Natural killer cell treated with Interleukin-12 subunit alpha and Interleukin-12 subunit beta and Interleukin-15 and Interleukin-18, amount 100 ng/mL, for 72 hours (primary cell): ENCODE measurements around the gene CREB5. TPM values are rescaled to one million over a fixed set of nuclear protein-coding genes. Genes with fewer than 3 reads are reported as not detected.
A peak's percentile ranks its signal among the peaks of the same experiment; 100 is the strongest.
"Not testable (repeated sequence)": the region's sequence is repeated elsewhere in the genome, so short reads cannot be mapped to it uniquely, and the experiment has no call there.

Source experiments
- ATAC-seq, 2 donors: fragments of 150-1000 bp; cut with Tn5 transposase in 1 of 2; sonication (Bioruptor Pico), chemical (Tn5 transposase) in 1 of 2; 2 replicates each; pipeline ENCODE4 v1.10.0; 2021
- DNase-seq: peaks from one replicate; pipeline ENCODE4 v3.0.0; 2022; ENCODE audit warnings: low spot score
- H3K27ac Mint-ChIP-seq, 2 donors: 1 replicate in 1 of 2; 2 replicates in 1 of 2; pipeline ENCODE4 v1.8.0; 2022; ENCODE audit warnings: mixed read lengths in 2 of 2, mild to moderate bottlenecking in 1 of 2, moderate library complexity in 1 of 2
- H3K27me3 Mint-ChIP-seq, 2 donors: 1 replicate in 1 of 2; 2 replicates in 1 of 2; pipeline ENCODE4 v1.8.0; 2022; ENCODE audit warnings: mixed read lengths in 2 of 2
- H3K36me3 Mint-ChIP-seq: one replicate; pipeline ENCODE4 v1.8.0; 2022; ENCODE audit warnings: mixed read lengths
- H3K4me1 Mint-ChIP-seq, 2 donors: 1 replicate in 1 of 2; 2 replicates in 1 of 2; pipeline ENCODE4 v1.8.0; 2022; ENCODE audit warnings: low read depth in 2 of 2, mixed read lengths in 2 of 2, mild to moderate bottlenecking in 1 of 2
- H3K4me3 Mint-ChIP-seq: one replicate; pipeline ENCODE4 v1.8.0; 2022; ENCODE audit warnings: mixed read lengths
- H3K9me3 Mint-ChIP-seq: 2 replicates; pipeline ENCODE4 v1.8.0; 2022; ENCODE audit warnings: mixed read lengths
- total RNA-seq, 2 donors: library from RNA; stranded (reverse); gene quantifications; one replicate each; pipeline ENCODE4 v1.2.3, GENCODE V29; 2022

CREB5 gene
- total RNA-seq, 2 donors from 2014 or later = 0.62 TPM; not detected in 1

- Mint-ChIP-seq H3K27ac (no peak overlapping the region), H3K9me3 (no peaks in the 10 kb centered on the region), H3K27me3 (peaks cover 3 to 37% of the 10 kb centered on the region in 2 donors), H3K4me1 (no peaks in the 10 kb centered on the region), H3K4me3 (no peak overlapping the region), H3K36me3 (no peaks in the 10 kb centered on the region)
- DNase-seq (no peak), ATAC-seq (no peak)
Observed at GRCh38 chr7:28782362-28782761, 370.0 kb downstream of the CREB5 start.

DNA sequence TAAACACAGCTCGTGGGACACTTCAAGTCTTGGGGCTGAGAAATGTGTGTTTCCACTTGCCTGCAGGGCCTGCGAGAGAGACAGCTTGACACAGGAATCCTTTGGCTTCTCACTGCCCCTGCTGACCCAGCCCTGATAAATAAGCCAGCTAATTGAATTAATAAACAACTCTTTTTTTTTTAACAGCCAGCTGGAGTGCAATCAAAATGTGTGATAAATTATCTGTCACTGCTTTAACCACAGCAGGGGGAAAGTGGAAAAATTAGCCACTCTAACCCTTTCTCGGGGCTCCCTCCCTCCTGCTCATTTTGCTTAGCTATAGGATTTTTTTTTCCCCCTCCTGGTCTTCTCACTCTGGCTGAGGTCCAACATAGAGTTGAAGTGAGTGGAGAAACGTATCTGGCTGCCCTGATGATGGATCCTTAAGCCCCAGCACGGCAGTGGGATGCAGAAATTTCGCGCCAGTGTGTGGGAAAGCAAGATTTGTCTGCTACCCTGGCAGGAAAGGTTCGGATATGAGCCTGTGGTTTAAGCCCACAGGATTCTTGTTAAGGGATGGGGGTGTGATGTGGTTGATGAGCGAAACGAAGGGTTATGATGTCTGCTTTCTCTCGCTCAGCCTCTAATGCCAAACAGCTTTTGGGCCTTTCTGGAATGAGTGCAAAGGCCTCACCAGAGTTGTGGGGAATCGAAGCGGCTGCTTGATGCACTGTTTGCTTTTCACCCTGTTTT, 372.0 kb downstream of the CREB5 start:
- Mint-ChIP-seq H3K27me3 (peaks cover 3 to 26% of the 10 kb centered on the region in 2 donors), H3K9me3 (no peaks in the 10 kb centered on the region), H3K27ac (no peak overlapping the region), H3K36me3 (no peaks in the 10 kb centered on the region), H3K4me3 (no peak overlapping the region), H3K4me1 (no peaks in the 10 kb centered on the region)
- ATAC-seq = no peak
- no peak for DNase-seq

- Mint-ChIP-seq H3K27ac (no peak overlapping the region), H3K36me3 (no peaks in the 10 kb centered on the region), H3K9me3 (no peaks in the 10 kb centered on the region), H3K27me3 (peaks cover 2 to 28% of the 10 kb centered on the region in 2 donors), H3K4me1 (no peaks in the 10 kb centered on the region), H3K4me3 (no peak overlapping the region)
- ATAC-seq = no peak
- no peak for DNase-seq
Observed at GRCh38 chr7:28785041-28785995, 373.0 kb downstream of the CREB5 start.

DNA sequence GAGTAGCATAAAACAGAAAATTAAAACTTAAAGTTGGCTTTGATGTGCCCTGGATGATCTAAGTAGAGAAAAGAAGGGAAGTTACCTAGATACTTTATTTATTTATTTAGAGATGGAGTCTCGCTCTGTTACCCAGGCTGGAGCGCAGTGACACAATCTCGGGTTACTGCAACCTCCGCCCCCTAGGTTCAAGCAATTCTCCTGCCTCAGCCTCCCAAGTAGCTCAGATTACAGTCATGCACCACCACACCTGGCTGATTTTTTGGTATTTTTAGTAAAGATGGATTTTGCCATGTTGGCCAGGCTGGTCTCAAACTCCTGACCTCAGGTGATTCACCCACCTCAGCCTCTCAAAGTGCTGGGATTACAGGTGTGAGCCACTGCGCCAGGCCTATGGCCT, 373.8 kb downstream of the CREB5 start:
- not testable (repeated sequence) for H3K4me1 Mint-ChIP-seq, H3K4me3 Mint-ChIP-seq, DNase-seq, H3K9me3 Mint-ChIP-seq, H3K36me3 Mint-ChIP-seq, ATAC-seq, H3K27ac Mint-ChIP-seq
- peaks cover 4 to 27% of the 10 kb centered on the region in 2 donors for H3K27me3 Mint-ChIP-seq

GRCh38 chr7:28787106-28787505, 374.8 kb downstream of the CREB5 start:
- Mint-ChIP-seq H3K27me3 (peaks cover 6 to 32% of the 10 kb centered on the region in 2 donors), H3K36me3 (no peaks in the 10 kb centered on the region), H3K27ac (no peak overlapping the region), H3K4me1 (no peaks in the 10 kb centered on the region), H3K4me3 (no peak overlapping the region), H3K9me3 (no peaks in the 10 kb centered on the region)
- no peak for DNase-seq
- no peak for ATAC-seq

DNA sequence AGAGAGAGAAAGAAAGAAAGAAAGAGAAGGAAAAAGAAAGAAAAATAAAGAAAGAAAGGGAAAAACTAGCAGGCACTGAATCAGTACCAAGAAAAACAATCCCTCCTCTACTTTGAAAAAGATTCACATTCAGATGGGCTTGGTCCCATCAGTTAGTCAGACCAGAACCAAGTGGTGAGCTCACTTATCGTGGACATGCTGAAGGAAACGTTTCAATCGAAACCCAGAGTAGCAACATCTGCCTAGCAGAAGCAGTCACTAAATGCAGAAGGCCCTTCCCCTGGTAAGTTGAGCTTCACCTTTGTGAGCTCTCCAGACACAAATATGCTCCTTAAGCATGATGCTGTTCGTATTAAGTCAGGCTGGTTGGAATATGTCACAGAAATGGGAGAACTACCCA, 378.1 kb downstream of the CREB5 start:
- no peaks in the 10 kb centered on the region for H3K9me3 Mint-ChIP-seq
- H3K4me1 Mint-ChIP-seq = no peaks in the 10 kb centered on the region
- ATAC-seq (no peak), DNase-seq (no peak)
- H3K36me3 Mint-ChIP-seq = no peaks in the 10 kb centered on the region
- no peak overlapping the region for H3K27ac Mint-ChIP-seq
- no peak overlapping the region for H3K4me3 Mint-ChIP-seq
- H3K27me3 Mint-ChIP-seq = peaks cover 12 to 39% of the 10 kb centered on the region in 2 donors

GRCh38 chr7:28792858-28793257, 380.5 kb downstream of the CREB5 start:
- H3K27ac Mint-ChIP-seq = no peak overlapping the region
- H3K27me3 Mint-ChIP-seq = peaks cover 15 to 39% of the 10 kb centered on the region in 2 donors
- no peaks in the 10 kb centered on the region for H3K36me3 Mint-ChIP-seq
- H3K9me3 Mint-ChIP-seq = no peaks in the 10 kb centered on the region
- H3K4me3 Mint-ChIP-seq = no peak overlapping the region
- DNase-seq (no peak), ATAC-seq (no peak)
- H3K4me1 Mint-ChIP-seq = no peaks in the 10 kb centered on the region

DNA sequence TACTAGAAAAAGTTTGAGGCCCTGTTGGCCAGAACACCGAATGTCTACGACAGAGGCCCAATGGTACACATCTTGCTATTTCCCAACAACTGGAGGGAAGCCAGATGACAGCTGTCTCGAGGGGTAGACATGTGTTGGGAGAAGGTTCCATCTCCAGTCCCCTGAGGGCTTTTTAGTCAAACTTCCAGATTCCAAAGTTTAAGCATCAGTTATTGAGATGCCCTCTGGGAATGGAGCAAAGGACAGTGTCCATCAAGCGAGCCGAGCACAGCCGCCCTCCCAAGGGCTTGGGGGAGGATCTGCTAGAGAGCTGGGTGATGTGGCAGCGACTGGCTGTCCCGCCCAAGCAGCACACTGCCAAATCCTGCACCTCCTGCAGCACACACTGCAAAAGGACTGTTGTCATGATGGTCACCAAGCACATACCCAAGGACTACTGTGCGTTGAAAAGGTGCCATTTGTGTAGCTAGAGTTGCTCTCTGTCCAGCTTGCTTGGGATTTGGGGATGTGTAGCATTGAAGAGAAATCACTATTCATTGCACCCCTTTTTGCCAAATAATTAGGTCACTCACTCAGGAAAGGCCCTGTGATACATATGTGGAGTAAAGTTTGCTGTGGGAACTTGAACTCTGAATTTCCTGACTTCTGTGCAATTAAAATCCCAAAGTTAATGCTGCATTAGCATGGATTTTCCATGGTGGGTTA, 381.2 kb downstream of the CREB5 start:
- no peak overlapping the region for H3K4me3 Mint-ChIP-seq
- DNase-seq = no peak
- H3K36me3 Mint-ChIP-seq = no peaks in the 10 kb centered on the region
- no peaks in the 10 kb centered on the region for H3K4me1 Mint-ChIP-seq
- no peak for ATAC-seq
- no peak overlapping the region for H3K27ac Mint-ChIP-seq
- H3K9me3 Mint-ChIP-seq = no peaks in the 10 kb centered on the region
- H3K27me3 Mint-ChIP-seq = peaks cover 15 to 39% of the 10 kb centered on the region in 2 donors

DNA sequence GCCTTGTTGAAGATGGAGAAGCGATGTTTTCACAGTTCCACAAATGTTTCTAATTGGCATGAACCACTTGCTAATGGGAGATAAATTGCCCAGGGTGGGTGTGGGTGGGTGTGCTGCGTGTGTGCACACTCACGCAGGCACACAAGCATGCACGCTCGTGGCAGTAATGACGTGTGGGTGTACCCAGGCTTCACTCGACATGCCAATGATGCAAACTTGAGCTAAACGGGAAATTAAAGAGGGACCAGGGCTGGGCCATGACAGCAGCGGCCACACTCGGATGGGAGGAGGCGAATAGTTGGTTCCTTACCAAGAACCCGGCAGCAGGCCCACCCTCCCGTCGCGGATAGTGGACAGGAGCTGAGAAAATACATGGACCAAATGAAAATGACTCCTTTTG, 386.0 kb downstream of the CREB5 start:
- Mint-ChIP-seq H3K4me3 (no peak overlapping the region), H3K4me1 (no peaks in the 10 kb centered on the region), H3K9me3 (no peaks in the 10 kb centered on the region), H3K27ac (no peak overlapping the region), H3K27me3 (peaks cover 16 to 23% of the 10 kb centered on the region in 2 donors), H3K36me3 (no peaks in the 10 kb centered on the region)
- ATAC-seq (no peak), DNase-seq (no peak)

DNA sequence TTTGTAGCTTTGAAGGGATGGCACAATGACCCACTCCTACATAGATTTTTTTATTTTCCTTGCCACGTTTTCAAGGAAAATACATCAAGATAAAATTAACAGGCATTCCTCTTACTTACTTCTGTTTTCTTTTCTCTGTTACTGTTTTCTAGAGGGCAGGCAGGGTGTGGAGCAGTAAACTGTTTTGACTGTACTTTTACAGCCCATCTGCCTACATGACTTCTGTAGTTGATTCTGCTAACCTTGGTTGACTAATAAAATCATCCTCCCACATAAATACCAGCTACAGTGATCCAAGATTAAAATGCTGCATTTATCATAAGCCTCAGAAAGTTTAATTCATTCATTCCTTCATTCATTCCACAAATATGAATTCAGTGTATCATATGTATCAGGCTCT, 387.3 kb downstream of the CREB5 start:
- ATAC-seq = no peak
- Mint-ChIP-seq H3K27me3 (peaks cover 21 to 26% of the 10 kb centered on the region in 2 donors), H3K36me3 (no peaks in the 10 kb centered on the region), H3K27ac (no peak overlapping the region), H3K4me3 (no peak overlapping the region), H3K4me1 (no peaks in the 10 kb centered on the region), H3K9me3 (no peaks in the 10 kb centered on the region)
- DNase-seq = no peak

DNA sequence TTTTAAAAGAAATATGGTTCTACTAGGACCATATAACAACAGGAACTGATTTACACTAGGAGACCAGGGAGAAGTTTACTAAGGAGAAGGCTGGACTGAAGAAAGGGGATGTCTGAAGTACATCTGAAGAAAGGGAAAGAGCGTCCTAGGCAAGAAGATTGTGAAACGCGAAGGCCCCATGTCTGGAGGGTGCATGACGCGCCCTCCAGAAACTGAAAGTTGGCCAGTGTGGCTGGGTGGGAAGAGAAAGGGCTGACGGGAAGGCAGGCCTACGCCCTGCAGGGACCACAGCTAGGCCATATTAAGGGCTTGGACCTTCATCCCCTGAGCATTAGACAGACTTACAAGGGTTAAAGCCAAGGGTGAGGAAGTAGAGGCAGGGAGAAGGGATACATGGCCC, 387.8 kb downstream of the CREB5 start:
- H3K9me3 Mint-ChIP-seq = no peaks in the 10 kb centered on the region
- H3K4me1 Mint-ChIP-seq = no peaks in the 10 kb centered on the region
- no peaks in the 10 kb centered on the region for H3K36me3 Mint-ChIP-seq
- DNase-seq = no peak
- peaks cover 24 to 26% of the 10 kb centered on the region in 2 donors for H3K27me3 Mint-ChIP-seq
- H3K4me3 Mint-ChIP-seq = no peak overlapping the region
- H3K27ac Mint-ChIP-seq = no peak overlapping the region
- ATAC-seq = no peak

- no peaks in the 10 kb centered on the region for H3K4me1 Mint-ChIP-seq
- ATAC-seq = no peak
- H3K4me3 Mint-ChIP-seq = no peak overlapping the region
Observed at GRCh38 chr7:28802450-28802849, 390.1 kb downstream of the CREB5 start.

DNA sequence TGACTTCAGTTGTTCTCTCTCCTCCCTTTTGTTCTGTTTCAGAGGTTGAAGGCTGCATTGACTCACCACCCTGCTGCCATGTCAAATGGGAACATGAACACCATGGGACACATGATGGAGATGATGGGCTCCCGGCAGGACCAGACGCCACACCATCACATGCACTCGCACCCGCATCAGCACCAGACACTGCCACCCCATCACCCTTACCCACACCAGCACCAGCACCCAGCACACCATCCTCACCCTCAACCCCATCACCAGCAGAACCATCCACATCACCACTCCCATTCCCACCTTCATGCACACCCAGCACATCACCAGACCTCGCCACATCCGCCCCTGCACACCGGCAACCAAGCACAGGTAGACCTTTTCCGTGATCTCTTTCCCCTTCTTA, 391.8 kb downstream of the CREB5 start:
- H3K4me1 Mint-ChIP-seq = no peaks in the 10 kb centered on the region
- no peaks in the 10 kb centered on the region for H3K9me3 Mint-ChIP-seq
- peak in 1 of 2 donors; percentile 61 for ATAC-seq
- H3K27ac Mint-ChIP-seq = no peak overlapping the region
- H3K27me3 Mint-ChIP-seq = peaks cover 24 to 30% of the 10 kb centered on the region in 2 donors
- no peak overlapping the region for H3K4me3 Mint-ChIP-seq
- H3K36me3 Mint-ChIP-seq = no peaks in the 10 kb centered on the region
- no peak for DNase-seq

More at GRCh38 chr7:28802450-28802849, 390.1 kb downstream of the CREB5 start:
- DNase-seq = no peak
- no peaks in the 10 kb centered on the region for H3K9me3 Mint-ChIP-seq
- peaks cover 24% of the 10 kb centered on the region in 2 donors for H3K27me3 Mint-ChIP-seq
- H3K36me3 Mint-ChIP-seq = no peaks in the 10 kb centered on the region
- H3K27ac Mint-ChIP-seq = no peak overlapping the region
